DOHH2 (cell line): Measurements from ENCODE around the gene OR5AK2.

Experiments
- H3F3A ChIP-seq: fragments of 200-600 bp; sonication (generic), shearing (Covaris generic); 2 replicates; pipeline ENCODE4 v1.6.0; 2016; ENCODE audit warnings: antibody characterized with exemption, mild to moderate bottlenecking; ENCODE audit not compliant: control insufficient read depth, insufficient read depth
- H3K27ac ChIP-seq: fragments of 200-600 bp; sonication (generic); 2 replicates; pipeline ENCODE4 v1.5.1; 2014; ENCODE audit warnings: low read depth, mild to moderate bottlenecking, low read length, moderate library complexity
- H3K27me3 ChIP-seq: fragments of 200-600 bp; sonication (generic); 2 replicates; pipeline ENCODE4 v1.6.1; 2014; ENCODE audit warnings: mild to moderate bottlenecking, low read length, mixed read lengths; ENCODE audit not compliant: control insufficient read depth
- H3K36me3 ChIP-seq: fragments of 200-600 bp; sonication (generic); 2 replicates; pipeline ENCODE4 v1.6.1; 2014; ENCODE audit warnings: mild to moderate bottlenecking, low read length, moderate library complexity, mixed read lengths; ENCODE audit not compliant: control insufficient read depth
- H3K4me1 ChIP-seq: fragments of 200-600 bp; sonication (generic); 2 replicates; pipeline ENCODE4 v1.6.1; 2014; ENCODE audit warnings: mild to moderate bottlenecking, low read length, mixed read lengths; ENCODE audit not compliant: control insufficient read depth
- H3K4me2 ChIP-seq: fragments of 200-600 bp; sonication (generic); 2 replicates; pipeline ENCODE4 v1.6.0; 2014; ENCODE audit warnings: mild to moderate bottlenecking, low read length, moderate library complexity
- H3K4me3 ChIP-seq: fragments of 200-600 bp; sonication (generic); 2 replicates; pipeline ENCODE4 v1.5.1; 2014; ENCODE audit warnings: mild to moderate bottlenecking, low read length, mixed read lengths
- H3K79me2 ChIP-seq: fragments of 200-600 bp; sonication (generic); 2 replicates; pipeline ENCODE4 v1.6.1; 2014; ENCODE audit warnings: mild to moderate bottlenecking, low read length, mixed read lengths; ENCODE audit not compliant: control insufficient read depth
- H3K9me2 ChIP-seq: fragments of 200-600 bp; sonication (generic); replicated peaks from 2 replicates; pipeline ENCODE4 v1.6.1; 2014; ENCODE audit warnings: mild to moderate bottlenecking, low read length, mixed read lengths; ENCODE audit not compliant: control insufficient read depth
- H3K9me3 ChIP-seq: fragments of 200-600 bp; sonication (generic); 2 replicates; pipeline ENCODE4 v1.6.1; 2014; ENCODE audit warnings: antibody characterized with exemption, low read length, mixed read lengths; ENCODE audit not compliant: control insufficient read depth, insufficient read depth
- H4K20me1 ChIP-seq: fragments of 200-600 bp; sonication (generic); 2 replicates; pipeline ENCODE4 v1.6.0; 2014; ENCODE audit warnings: low read depth, mild to moderate bottlenecking, antibody characterized with exemption, low read length, moderate library complexity; ENCODE audit not compliant: control insufficient read depth, insufficient read depth
- CTCF ChIP-seq: fragments of 200-600 bp; sonication (generic); IDR thresholded peaks from one replicate; pipeline ENCODE4 v1.5.1; 2014; ENCODE audit warnings: antibody characterized with exemption, mild to moderate bottlenecking, low read depth, low read length; ENCODE audit not compliant: poor library complexity, severe bottlenecking
- EZH2phosphoT487 ChIP-seq: fragments of 200-600 bp; sonication (generic); IDR thresholded peaks from 2 replicates; pipeline ENCODE4 v1.6.1; 2017; ENCODE audit warnings: borderline replicate concordance, mild to moderate bottlenecking, antibody characterized with exemption, low read length, moderate library complexity, mixed read lengths

OR5AK2 gene

GRCh38 chr11:56990702-56991101 lies 2.0 kb downstream of the OR5AK2 start:
- Histone ChIP-seq H3K79me2 (no peaks in the 10 kb centered on the region), H3F3A (no peaks in the 10 kb centered on the region), H3K36me3 (no peaks in the 10 kb centered on the region), H3K4me2 (no peak overlapping the region), H3K9me2 (no peaks in the 10 kb centered on the region), H4K20me1 (no peaks in the 10 kb centered on the region), H3K4me1 (no peaks in the 10 kb centered on the region), H3K27ac (no peak overlapping the region), H3K4me3 (no peak overlapping the region), H3K27me3 (no peaks in the 10 kb centered on the region), H3K9me3 (peaks cover 16% of the 10 kb centered on the region)
- TF ChIP-seq CTCF = no peak
- TF ChIP-seq EZH2phosphoT487 = no peak

GRCh38 chr11:56994532-56994931 lies 5.8 kb downstream of the OR5AK2 start:
- Histone ChIP-seq H3K4me3 (no peak overlapping the region), H3K4me1 (no peaks in the 10 kb centered on the region), H4K20me1 (no peaks in the 10 kb centered on the region), H3K9me3 (peaks cover 17% of the 10 kb centered on the region), H3K4me2 (no peak overlapping the region), H3K27ac (no peak overlapping the region), H3K79me2 (no peaks in the 10 kb centered on the region), H3K9me2 (no peaks in the 10 kb centered on the region), H3K36me3 (no peaks in the 10 kb centered on the region), H3K27me3 (no peaks in the 10 kb centered on the region), H3F3A (no peaks in the 10 kb centered on the region)
- no peak for TF ChIP-seq EZH2phosphoT487

GRCh38 chr11:57001674-57002401 lies 13.1 kb downstream of the OR5AK2 start:
- Histone ChIP-seq H3K36me3 (no peaks in the 10 kb centered on the region), H3K27me3 (no peaks in the 10 kb centered on the region), H3K4me1 (no peaks in the 10 kb centered on the region), H3K27ac (no peak overlapping the region), H3F3A (no peaks in the 10 kb centered on the region), H3K4me2 (no peak overlapping the region), H4K20me1 (no peaks in the 10 kb centered on the region), H3K4me3 (no peak overlapping the region), H3K79me2 (no peaks in the 10 kb centered on the region), H3K9me3 (peaks cover 16% of the 10 kb centered on the region), H3K9me2 (no peaks in the 10 kb centered on the region)
- peak; percentile 65 for TF ChIP-seq CTCF
- TF ChIP-seq EZH2phosphoT487 = no peak

- H3K4me1 ChIP-seq = no peaks in the 10 kb centered on the region
- TF ChIP-seq CTCF = no peak
- TF ChIP-seq EZH2phosphoT487 = no peak
- no peaks in the 10 kb centered on the region for H4K20me1 ChIP-seq
- H3K9me2 ChIP-seq = no peaks in the 10 kb centered on the region
- H3K79me2 ChIP-seq = no peaks in the 10 kb centered on the region
- no peaks in the 10 kb centered on the region for H3K9me3 ChIP-seq
- no peaks in the 10 kb centered on the region for H3F3A ChIP-seq
- no peak overlapping the region for H3K4me3 ChIP-seq
- H3K4me2 ChIP-seq = no peak overlapping the region
- no peaks in the 10 kb centered on the region for H3K36me3 ChIP-seq
- H3K27me3 ChIP-seq = no peaks in the 10 kb centered on the region
- H3K27ac ChIP-seq = no peak overlapping the region
These were observed 19.7 kb downstream of the OR5AK2 start for GRCh38 chr11:57008373-57008772.
